ENCODE measurements around the gene TTC6.
"Not testable (repeated sequence)": the region's sequence is repeated elsewhere in the genome, so short reads cannot be mapped to it uniquely, and the experiment has no call there.

TTC6 gene

GRCh38 chr14:37594971-37595808, at the start of gene TTC6, which contains the start of gene FOXA1:
Gene TTC6 (plus strand): TSS chr14:37595629. CDS start chr14:37622065, 26,436 bp downstream.
Gene FOXA1 (minus strand): TSS chr14:37595249. CDS start chr14:37594972, 277 bp downstream.
- no peak for DNase-seq (ENCODE audit: low spot score)

GRCh38 chr14:37546621-37547447, 48.6 kb upstream of the TTC6 start:
- peak; percentile 4 for DNase-seq (ENCODE audit: low spot score)

GRCh38 chr14:37550511-37550910, 44.9 kb upstream of the TTC6 start:
- peak; percentile 9 for DNase-seq (ENCODE audit: low spot score)

- DNase-seq (ENCODE audit: low spot score) = no peak
These were observed 44.3 kb upstream of the TTC6 start for GRCh38 chr14:37551119-37551518.

GRCh38 chr14:37553935-37554550, 41.4 kb upstream of the TTC6 start:
- DNase-seq (ENCODE audit: low spot score) = no peak

- not testable (repeated sequence) for DNase-seq (ENCODE audit: low spot score)
These were observed 39.8 kb upstream of the TTC6 start for GRCh38 chr14:37555596-37555995.

- no peak for DNase-seq (ENCODE audit: low spot score)
These were observed 36.7 kb upstream of the TTC6 start for GRCh38 chr14:37558740-37559139.

- DNase-seq (ENCODE audit: low spot score) = peak; percentile 7
These were observed 36.0 kb upstream of the TTC6 start for GRCh38 chr14:37559386-37559785.

GRCh38 chr14:37563189-37563588, 32.2 kb upstream of the TTC6 start:
- no peak for DNase-seq (ENCODE audit: low spot score)

GRCh38 chr14:37565550-37565949, 29.9 kb upstream of the TTC6 start:
- DNase-seq (ENCODE audit: low spot score) = no peak

GRCh38 chr14:37566811-37567371, 28.5 kb upstream of the TTC6 start:
- no peak for DNase-seq (ENCODE audit: low spot score)

GRCh38 chr14:37569729-37570128, 25.7 kb upstream of the TTC6 start:
- no peak for DNase-seq (ENCODE audit: low spot score)

- no peak for DNase-seq (ENCODE audit: low spot score)
These were observed 24.0 kb upstream of the TTC6 start for GRCh38 chr14:37571391-37571790.

GRCh38 chr14:37573356-37573755, 22.1 kb upstream of the TTC6 start:
- no peak for DNase-seq (ENCODE audit: low spot score)

- DNase-seq (ENCODE audit: low spot score) = no peak
These were observed 16.2 kb upstream of the TTC6 start for GRCh38 chr14:37579274-37579673.

GRCh38 chr14:37580146-37580545, 15.3 kb upstream of the TTC6 start:
- DNase-seq (ENCODE audit: low spot score) = no peak

- DNase-seq (ENCODE audit: low spot score) = no peak
These were observed 11.8 kb upstream of the TTC6 start for GRCh38 chr14:37583358-37584210.

GRCh38 chr14:37584211-37585100, 11.0 kb upstream of the TTC6 start:
- no peak for DNase-seq (ENCODE audit: low spot score)

- DNase-seq (ENCODE audit: low spot score) = no peak
These were observed 10.3 kb upstream of the TTC6 start for GRCh38 chr14:37585101-37585511.

Measured in hepatic stellate cell (primary cell).